DND-41 (cell line): ENCODE data around the gene UGT2B7.
"Not testable (repeated sequence)": the region's sequence is repeated elsewhere in the genome, so short reads cannot be mapped to it uniquely, and the experiment has no call there.

ENCODE experiments used
- EZH2 ChIP-seq: IDR thresholded peaks from 3 replicates; pipeline ENCODE4 v1.6.1; 2012; ENCODE audit warnings: borderline replicate concordance, low read depth, mild to moderate bottlenecking, moderate library complexity, low read length, inconsistent platforms; ENCODE audit not compliant: severe bottlenecking
- TF ChIP-seq, protein P1 (sequence below): IDR thresholded peaks from 2 replicates; pipeline ENCODE4 v1.5.1; 2012; ENCODE audit warnings: borderline replicate concordance, low read length, moderate library complexity, mild to moderate bottlenecking; ENCODE audit not compliant: poor library complexity, severe bottlenecking; ENCODE audit errors: extremely low read depth

DNA sequence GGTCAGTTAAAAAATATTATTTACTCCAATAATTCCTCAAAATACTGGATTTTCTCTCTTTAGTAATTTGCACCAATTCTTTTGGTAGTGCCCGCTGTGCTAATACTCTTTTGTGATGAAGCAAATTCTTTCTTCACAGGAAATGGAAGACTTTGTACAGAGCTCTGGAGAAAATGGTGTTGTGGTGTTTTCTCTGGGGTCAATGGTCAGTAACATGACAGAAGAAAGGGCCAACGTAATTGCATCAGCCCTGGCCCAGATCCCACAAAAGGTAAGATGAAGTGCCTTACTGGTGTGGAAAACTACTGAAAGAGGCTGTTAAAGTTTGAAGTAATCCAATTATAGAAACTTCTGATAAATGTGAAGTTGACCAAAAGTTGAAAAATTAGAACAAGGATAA, 6.4 kb downstream of the UGT2B7 start:
- not testable (repeated sequence) for TF ChIP-seq EZH2
- TF ChIP-seq, protein P1, sequence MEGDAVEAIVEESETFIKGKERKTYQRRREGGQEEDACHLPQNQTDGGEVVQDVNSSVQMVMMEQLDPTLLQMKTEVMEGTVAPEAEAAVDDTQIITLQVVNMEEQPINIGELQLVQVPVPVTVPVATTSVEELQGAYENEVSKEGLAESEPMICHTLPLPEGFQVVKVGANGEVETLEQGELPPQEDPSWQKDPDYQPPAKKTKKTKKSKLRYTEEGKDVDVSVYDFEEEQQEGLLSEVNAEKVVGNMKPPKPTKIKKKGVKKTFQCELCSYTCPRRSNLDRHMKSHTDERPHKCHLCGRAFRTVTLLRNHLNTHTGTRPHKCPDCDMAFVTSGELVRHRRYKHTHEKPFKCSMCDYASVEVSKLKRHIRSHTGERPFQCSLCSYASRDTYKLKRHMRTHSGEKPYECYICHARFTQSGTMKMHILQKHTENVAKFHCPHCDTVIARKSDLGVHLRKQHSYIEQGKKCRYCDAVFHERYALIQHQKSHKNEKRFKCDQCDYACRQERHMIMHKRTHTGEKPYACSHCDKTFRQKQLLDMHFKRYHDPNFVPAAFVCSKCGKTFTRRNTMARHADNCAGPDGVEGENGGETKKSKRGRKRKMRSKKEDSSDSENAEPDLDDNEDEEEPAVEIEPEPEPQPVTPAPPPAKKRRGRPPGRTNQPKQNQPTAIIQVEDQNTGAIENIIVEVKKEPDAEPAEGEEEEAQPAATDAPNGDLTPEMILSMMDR, result not testable (repeated sequence)
